PC-9 (cell line): ENCODE data around the gene PKNOX2. TPM values are rescaled to one million over a fixed set of nuclear protein-coding genes. Genes with fewer than 3 reads are reported as not detected.

Experiments
- BruUV-seq: library from RNA; stranded (reverse); fragments of 400-500 nt; replicated peaks from 2 replicates; lab custom pipeline; 2021; lab: Mats Ljungman, UMichigan
- CTCF ChIA-PET: fragments of 300-600 bp; sonication (Branson Sonifier 250); formaldehyde crosslinking; loops from one replicate; lab custom pipeline; 2022; ENCODE audit warnings: antibody characterized with exemption; lab: Charles Lee
- POLR2A ChIA-PET: fragments of 300-600 bp; sonication (Branson Sonifier 250); formaldehyde crosslinking; loops from one replicate; lab custom pipeline; 2022; ENCODE audit warnings: antibody characterized with exemption; ENCODE audit not compliant: unreplicated experiment; lab: Charles Lee
- DNase-seq, 2 experiments: peaks; one replicate each; pipeline versions ENCODE4 v3.0.0 to v3.0.0-alpha.2; 2015 to 2022; ENCODE audit warnings: mixed read lengths in 1 of 2
- H2AFZ ChIP-seq: fragments of 200-600 bp; sonication (generic); 2 replicates; pipeline ENCODE4 v1.8.1; 2017; ENCODE audit warnings: antibody characterized with exemption
- H3F3A ChIP-seq: fragments of 200-600 bp; sonication (generic); 2 replicates; pipeline ENCODE4 v1.8.1; 2017; ENCODE audit warnings: antibody characterized with exemption, mild to moderate bottlenecking, low read depth; ENCODE audit not compliant: insufficient read depth
- H3K27ac ChIP-seq: fragments of 200-600 bp; sonication (generic); 2 replicates; pipeline ENCODE4 v1.6.1; 2016; ENCODE audit warnings: mixed run types
- H3K27me3 ChIP-seq: fragments of 200-600 bp; sonication (generic); 2 replicates; pipeline ENCODE4 v1.6.1; 2016; ENCODE audit warnings: low read depth, mixed run types; ENCODE audit not compliant: insufficient read depth
- H3K36me3 ChIP-seq: fragments of 200-600 bp; sonication (generic); 2 replicates; pipeline ENCODE4 v1.6.1; 2016; ENCODE audit warnings: low read depth, mixed run types
- H3K4me1 ChIP-seq: fragments of 200-600 bp; sonication (generic); replicated peaks from 2 replicates; pipeline ENCODE4 v1.6.1; 2016; ENCODE audit warnings: mixed run types; ENCODE audit not compliant: insufficient read depth
- H3K4me2 ChIP-seq: fragments of 200-600 bp; sonication (generic); 2 replicates; pipeline ENCODE4 v1.6.1; 2017; ENCODE audit warnings: mixed run types
- H3K4me3 ChIP-seq: fragments of 200-600 bp; sonication (generic); 2 replicates; pipeline ENCODE4 v1.6.1; 2016; ENCODE audit warnings: mixed run types
- H3K79me2 ChIP-seq: fragments of 200-600 bp; sonication (generic); 2 replicates; pipeline ENCODE4 v1.6.1; 2017; ENCODE audit warnings: low read depth, mixed run types
- H3K9me2 ChIP-seq: fragments of 200-600 bp; sonication (generic); 2 replicates; pipeline ENCODE4 v1.8.1; 2017; ENCODE audit warnings: mild to moderate bottlenecking; ENCODE audit not compliant: insufficient read depth
- H3K9me3 ChIP-seq: fragments of 200-600 bp; sonication (generic); 2 replicates; pipeline ENCODE4 v1.8.1; 2016; ENCODE audit warnings: low read depth; ENCODE audit not compliant: insufficient read depth
- H4K20me1 ChIP-seq: fragments of 200-600 bp; sonication (generic); 2 replicates; pipeline ENCODE4 v1.8.1; 2017; ENCODE audit not compliant: insufficient read depth
- CTCF ChIP-seq: fragments of 200-600 bp; sonication (generic); conservative IDR thresholded peaks from 2 replicates; pipeline ENCODE4 v1.6.1; 2017; ENCODE audit warnings: mixed run types, antibody characterized with exemption, mild to moderate bottlenecking, moderate library complexity
- EZH2 ChIP-seq: fragments of 200-600 bp; sonication (generic); IDR thresholded peaks from 2 replicates; pipeline ENCODE4 v1.8.0; 2017; ENCODE audit warnings: antibody characterized with exemption, low read depth
- intact Hi-C: fragments of 100-400 bp; cut with micrococcal nuclease; formaldehyde crosslinking; loops from one replicate; pipeline ENCODE4 v1.10.0; 2022; ENCODE audit not compliant: unreplicated experiment
- total RNA-seq: library from RNA; stranded (reverse); gene quantifications from 2 replicates; pipeline ENCODE4 v1.2.3, GENCODE V29; 2021

PKNOX2 gene
- total RNA-seq, 1 experiment from 2014 or later, result not detected

- Histone ChIP-seq H3K36me3 (no peaks in the 10 kb centered on the region), H3K79me2 (no peaks in the 10 kb centered on the region), H3K27me3 (0 out of 2 replicates have a peak, but pooled peaks cover 4% of the 10 kb centered on the region), H3K4me1 (no peaks in the 10 kb centered on the region), H3K4me2 (no peak overlapping the region), H3K9me3 (no peaks in the 10 kb centered on the region), H2AFZ (no peak overlapping the region), H3K27ac (no peak overlapping the region), H3K4me3 (no peak overlapping the region), H3F3A (no peaks in the 10 kb centered on the region), H3K9me2 (no peaks in the 10 kb centered on the region), H4K20me1 (no peaks in the 10 kb centered on the region; the same call in 1 of the 2 replicates)
- TF ChIP-seq CTCF (no peak), EZH2 (no peak)
- POLR2A ChIA-PET, result no interaction called here
- DNase-seq, result no peak
- intact Hi-C loops, result no loop called here
- no TSS peak for BruUV-seq
- CTCF ChIA-PET, result no interaction called here
Measured at GRCh38 chr11:125351033-125351867, 186.7 kb downstream of the PKNOX2 start.

GRCh38 chr11:125351868-125352250, 187.3 kb downstream of the PKNOX2 start:
- DNase-seq, result no peak
- Histone ChIP-seq H3F3A (no peaks in the 10 kb centered on the region), H3K9me2 (no peaks in the 10 kb centered on the region), H3K79me2 (no peaks in the 10 kb centered on the region), H3K4me1 (no peaks in the 10 kb centered on the region), H3K27ac (no peak overlapping the region), H3K27me3 (0 out of 2 replicates have a peak, but pooled peaks cover 4% of the 10 kb centered on the region), H2AFZ (no peak overlapping the region), H3K9me3 (no peaks in the 10 kb centered on the region), H3K4me3 (no peak overlapping the region), H4K20me1 (no peaks in the 10 kb centered on the region; the same call in 1 of the 2 replicates), H3K36me3 (no peaks in the 10 kb centered on the region), H3K4me2 (no peak overlapping the region)
- ChIA-PET CTCF (no interaction called here), POLR2A (no interaction called here)
- no TSS peak for BruUV-seq
- TF ChIP-seq CTCF (no peak), EZH2 (no peak)
- intact Hi-C loops, result no loop called here

DNA sequence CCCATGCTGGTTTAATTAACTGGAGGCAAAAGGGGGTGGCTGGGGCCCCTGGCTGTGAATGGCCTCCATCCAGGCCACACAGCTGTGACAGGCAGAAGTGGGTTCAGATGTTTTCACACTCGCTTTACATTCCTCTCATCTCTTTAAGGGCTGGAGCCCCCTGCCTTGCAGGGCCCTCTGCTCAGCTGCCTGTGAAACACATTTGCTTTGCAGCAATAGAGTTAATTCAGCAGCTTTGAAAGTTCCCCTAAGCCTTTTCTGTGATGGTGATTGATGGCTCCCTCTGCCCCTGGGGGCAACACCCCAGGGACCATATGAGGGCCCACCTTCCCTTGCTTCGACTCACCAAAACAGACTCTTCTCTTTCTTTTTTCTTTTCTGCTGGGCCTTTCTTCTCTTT, 192.2 kb downstream of the PKNOX2 start:
- Histone ChIP-seq H3K36me3 (no peaks in the 10 kb centered on the region), H3K27me3 (no peaks in the 10 kb centered on the region; the same call in 1 of the 2 replicates), H3K4me1 (no peaks in the 10 kb centered on the region), H4K20me1 (no peaks in the 10 kb centered on the region), H3K4me2 (no peak overlapping the region), H3K9me2 (no peaks in the 10 kb centered on the region), H3K4me3 (no peak overlapping the region), H2AFZ (no peak overlapping the region), H3K9me3 (no peaks in the 10 kb centered on the region), H3K27ac (no peak overlapping the region), H3F3A (no peaks in the 10 kb centered on the region), H3K79me2 (no peaks in the 10 kb centered on the region)
- intact Hi-C loops, result no loop called here
- BruUV-seq, result no TSS peak
- POLR2A ChIA-PET, result no interaction called here
- TF ChIP-seq CTCF, result no peak
- TF ChIP-seq EZH2, result no peak
- DNase-seq, result no peak
- CTCF ChIA-PET, result no interaction called here
